NCI-H510A treated with DMSO at 0.1 percent for 48 hours (cell line): ENCODE results near the gene PALM2AKAP2.

ENCODE experiments used
- DNase-seq: peaks from one replicate; lab custom pipeline; 2025; lab: John Stamatoyannopoulos, UW

PALM2AKAP2 gene

GRCh38 chr9:109771796-109772531 is 8.0 kb upstream of the PALM2AKAP2 start:
- no peak for DNase-seq

GRCh38 chr9:109775516-109775915 is 4.5 kb upstream of the PALM2AKAP2 start:
- no peak for DNase-seq

DNA sequence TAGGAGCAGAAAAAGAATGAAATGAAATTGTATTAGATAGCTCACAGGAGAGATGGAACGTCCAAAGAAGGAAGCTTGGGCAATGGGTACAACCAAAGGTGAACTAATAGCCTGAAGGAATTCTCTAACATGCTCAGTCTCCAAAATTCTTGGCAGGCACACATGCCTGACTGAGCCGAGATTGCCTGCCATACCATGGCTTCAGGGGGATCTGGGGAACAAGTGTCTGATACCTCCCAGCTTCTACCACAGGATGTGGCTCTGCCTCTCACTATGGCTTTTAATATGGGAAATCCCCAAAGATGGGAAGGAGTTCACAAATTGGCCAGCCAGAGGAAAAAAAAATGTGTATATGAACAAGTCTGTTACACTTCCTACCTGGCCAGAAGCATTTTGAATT is 3.6 kb upstream of the PALM2AKAP2 start:
- no peak for DNase-seq

DNA sequence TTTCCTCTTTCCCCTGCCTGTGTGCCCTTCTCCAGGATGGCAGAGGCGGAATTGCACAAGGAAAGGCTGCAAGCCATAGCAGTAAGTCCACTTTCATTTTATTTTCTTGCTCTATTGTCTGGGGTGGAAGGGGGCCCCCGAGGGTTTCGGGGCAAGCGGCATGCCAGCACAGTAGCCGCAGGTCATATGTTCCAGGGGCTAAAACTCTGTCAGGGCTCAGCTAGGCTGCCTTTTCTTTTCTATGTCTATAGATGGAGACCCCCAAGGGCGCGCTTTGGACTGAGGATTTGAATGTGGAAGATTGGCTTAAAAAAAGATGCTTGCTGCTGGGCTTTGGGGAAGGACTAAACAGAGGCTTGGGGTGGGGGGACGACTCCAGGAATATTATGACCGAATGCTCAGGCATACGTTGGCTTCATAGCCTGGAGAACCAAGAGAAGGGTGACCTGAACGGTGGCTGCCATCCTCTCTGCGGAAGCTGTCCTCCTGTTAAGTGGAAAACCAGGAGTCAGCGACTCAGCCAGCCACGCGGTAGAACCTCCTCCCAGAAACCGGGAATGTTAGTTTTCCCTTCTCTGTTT is 545 bp downstream of the PALM2AKAP2 start:
- DNase-seq: peak; percentile 51

GRCh38 chr9:109781086-109781485 is 1.1 kb downstream of the PALM2AKAP2 start:
- no peak for DNase-seq

DNA sequence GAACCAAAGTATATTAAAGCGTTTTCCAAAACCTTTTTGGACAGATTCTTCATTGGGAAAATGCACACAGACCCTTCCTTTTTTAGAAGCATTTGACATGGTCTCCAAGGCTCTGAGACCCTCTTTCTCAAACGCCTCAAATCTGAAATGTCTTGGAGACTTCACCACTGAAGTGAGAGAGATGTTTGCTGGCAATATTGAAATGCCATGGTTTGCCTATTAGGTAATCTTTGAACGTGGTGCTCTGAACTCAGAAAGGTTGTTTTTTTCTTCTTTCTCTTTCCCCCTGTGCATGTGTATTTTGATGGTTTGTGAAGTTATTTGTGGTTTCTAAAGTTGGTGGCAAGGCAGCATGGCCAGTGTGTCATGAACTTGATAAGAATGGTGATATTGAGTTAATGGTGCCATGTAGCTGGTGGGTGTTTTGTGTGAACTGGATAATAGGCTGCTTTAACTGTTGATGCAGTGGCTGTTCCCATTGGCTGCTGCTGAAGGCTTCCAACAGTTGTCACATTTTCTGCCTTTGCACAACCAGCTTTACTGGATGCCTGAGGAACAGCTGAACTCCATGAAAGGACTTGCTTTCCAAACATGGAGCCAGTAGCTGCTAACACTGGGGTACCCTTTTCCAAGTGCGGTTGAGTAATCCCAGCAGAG is 1.7 kb downstream of the PALM2AKAP2 start:
- DNase-seq: no peak

GRCh38 chr9:109787735-109788134 is 7.7 kb downstream of the PALM2AKAP2 start:
- DNase-seq: no peak

DNA sequence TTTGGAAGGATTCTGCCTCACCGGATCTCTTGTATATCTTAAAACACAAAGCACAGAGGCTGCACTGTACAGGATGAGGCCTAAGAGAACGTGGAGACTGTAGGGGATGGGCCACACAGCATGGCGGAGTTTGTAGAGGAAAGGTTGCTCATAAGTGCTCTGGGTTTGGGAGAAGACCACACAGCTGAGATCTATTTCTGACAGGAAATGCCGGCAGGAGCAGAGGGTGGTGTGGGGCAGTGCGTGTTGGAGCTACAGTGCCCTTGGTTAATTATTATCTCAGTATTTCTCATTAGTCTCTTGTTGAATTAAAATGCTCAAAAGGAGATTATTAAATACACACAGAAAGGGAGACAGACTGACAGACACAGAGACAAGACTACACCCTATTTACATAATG is 9.6 kb downstream of the PALM2AKAP2 start:
- no peak for DNase-seq

GRCh38 chr9:109789971-109790370 is 10.0 kb downstream of the PALM2AKAP2 start:
- no peak for DNase-seq

DNA sequence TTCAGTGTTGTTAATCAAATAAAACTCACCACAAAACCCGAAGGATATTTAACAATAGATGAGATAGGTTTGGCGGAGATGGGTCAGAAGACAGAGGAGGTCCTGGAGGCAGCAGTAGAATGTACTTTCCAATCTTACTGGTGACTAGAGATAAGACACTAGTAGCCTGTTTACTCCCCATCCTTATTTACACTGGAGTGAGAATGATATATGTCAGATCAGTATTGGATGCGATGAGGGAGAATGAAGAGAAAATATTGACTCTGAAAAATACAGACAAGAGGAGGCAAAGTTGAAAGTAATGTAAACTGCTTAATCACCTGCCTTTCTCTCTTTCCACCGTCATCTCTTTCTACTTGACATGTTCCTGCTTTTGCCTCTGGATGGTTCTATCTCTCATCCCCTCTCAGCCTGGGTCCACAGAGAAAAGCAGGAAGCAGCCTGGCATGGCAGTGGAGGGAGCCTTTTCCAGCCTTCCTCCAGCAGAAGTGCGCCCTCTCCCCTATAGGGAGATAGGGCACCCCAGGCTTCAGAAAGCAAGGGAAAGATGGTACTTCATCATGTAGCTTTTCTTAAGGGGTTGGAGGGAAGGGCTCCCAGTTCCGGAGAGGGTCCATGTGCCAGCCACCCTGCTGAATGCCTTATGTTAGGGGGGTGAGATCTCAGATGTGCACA is 11.1 kb downstream of the PALM2AKAP2 start:
- peak; percentile 12 for DNase-seq

DNA sequence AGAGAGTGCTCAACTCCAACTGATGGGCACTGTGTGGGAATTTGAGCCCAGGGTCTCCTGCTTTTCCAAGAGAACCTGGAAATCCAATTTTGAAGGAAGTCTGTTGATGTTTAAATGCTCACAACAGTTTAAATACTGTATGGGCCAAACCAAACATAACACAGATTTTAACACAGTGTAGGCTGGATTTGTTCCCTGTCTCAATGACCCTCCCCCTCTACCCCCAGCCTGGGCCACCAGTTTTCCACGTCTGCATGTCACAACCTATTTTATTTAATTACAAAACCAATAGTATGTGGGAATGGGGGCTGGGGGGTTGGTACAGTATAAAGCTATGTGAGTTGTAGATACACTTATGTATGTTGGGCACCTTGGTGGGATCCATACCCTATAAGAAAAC is 11.7 kb downstream of the PALM2AKAP2 start:
- DNase-seq: no peak

DNA sequence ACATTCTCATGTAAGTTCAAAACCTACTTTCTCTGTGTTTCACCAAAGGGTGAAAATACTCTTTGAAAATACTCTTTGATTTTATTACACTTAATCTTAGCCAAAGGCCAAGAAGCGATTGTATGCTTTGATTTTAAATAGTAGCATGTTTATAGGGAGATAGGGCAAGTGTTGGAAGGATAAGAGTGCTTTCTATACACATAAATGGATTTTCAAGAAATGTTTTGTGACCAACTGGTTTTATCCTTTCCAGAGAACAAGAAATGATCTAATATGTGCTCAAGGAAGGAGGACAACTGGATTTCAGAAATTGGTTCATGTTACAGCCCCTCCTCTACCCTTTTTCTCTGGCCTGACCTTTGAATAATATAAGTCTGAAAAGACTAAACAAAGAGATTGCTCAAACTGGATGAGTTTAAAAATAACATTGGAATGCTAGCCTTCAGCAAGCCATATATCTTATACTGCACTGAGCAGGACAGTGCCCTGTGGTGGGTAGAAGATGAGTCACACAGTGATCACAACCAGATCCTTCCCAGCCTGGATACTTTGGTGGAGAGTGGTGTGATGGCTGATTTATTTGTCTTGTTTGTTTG is 13.1 kb downstream of the PALM2AKAP2 start:
- DNase-seq: no peak

- DNase-seq: no peak
Measured at GRCh38 chr9:109793921-109794320, 13.9 kb downstream of the PALM2AKAP2 start.

DNA sequence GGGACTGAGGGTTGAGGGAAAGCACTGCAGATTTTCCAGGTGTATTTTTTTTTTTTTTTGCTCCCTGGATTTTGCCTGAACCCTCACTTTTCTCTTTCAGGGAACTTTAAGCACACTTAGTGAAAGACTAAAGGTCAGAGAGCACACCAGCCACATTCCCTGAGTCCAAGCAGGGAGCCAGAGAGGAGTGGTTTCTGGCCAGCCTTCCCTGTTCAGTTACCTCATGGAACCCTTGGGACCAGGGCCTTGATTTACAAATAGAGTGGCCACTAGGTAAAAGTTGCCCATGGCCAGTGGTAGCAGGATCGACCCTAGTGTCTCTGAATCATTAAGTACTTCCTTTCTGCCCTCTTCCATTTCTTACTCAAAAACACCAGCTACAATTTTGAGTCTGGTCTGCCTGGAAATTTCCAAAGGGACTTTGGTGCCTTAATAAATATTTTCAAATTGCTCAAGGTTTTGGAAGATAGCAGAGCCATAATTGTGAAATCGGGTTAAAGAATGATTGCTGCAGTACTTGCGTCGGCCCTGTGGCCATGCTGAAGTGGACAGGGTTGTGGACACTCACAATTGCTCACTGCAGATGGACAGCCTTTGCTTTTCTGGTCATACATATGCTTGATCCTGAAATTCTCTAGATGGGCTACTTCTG is 14.5 kb downstream of the PALM2AKAP2 start:
- DNase-seq: no peak

DNA sequence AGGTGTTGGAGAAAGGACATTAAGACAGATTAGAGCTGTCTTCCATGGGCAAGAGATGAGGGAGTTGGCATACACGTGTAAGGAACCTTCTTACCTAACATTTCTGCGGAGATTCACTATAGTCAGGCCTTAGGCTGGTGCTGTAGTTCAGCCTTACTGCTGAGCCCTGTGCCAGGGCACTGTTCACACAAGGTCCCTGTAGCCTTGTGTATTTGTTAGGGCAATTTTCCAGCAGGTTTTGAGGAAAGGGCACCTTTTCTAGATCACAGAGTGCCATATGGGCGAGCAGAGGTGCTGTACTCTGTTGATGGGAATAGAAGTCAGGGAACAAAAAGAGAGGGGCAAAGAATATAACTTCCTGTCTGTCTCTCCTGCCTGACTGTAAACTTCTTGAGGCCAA is 15.6 kb downstream of the PALM2AKAP2 start:
- DNase-seq: no peak

GRCh38 chr9:109796078-109796477 is 16.1 kb downstream of the PALM2AKAP2 start:
- DNase-seq: no peak

GRCh38 chr9:109797006-109797405 is 17.0 kb downstream of the PALM2AKAP2 start:
- DNase-seq: no peak

GRCh38 chr9:109797509-109797908 is 17.5 kb downstream of the PALM2AKAP2 start:
- no peak for DNase-seq

GRCh38 chr9:109799141-109799540 is 19.1 kb downstream of the PALM2AKAP2 start:
- DNase-seq: no peak

- no peak for DNase-seq
Measured at GRCh38 chr9:109799792-109800191, 19.8 kb downstream of the PALM2AKAP2 start.

DNA sequence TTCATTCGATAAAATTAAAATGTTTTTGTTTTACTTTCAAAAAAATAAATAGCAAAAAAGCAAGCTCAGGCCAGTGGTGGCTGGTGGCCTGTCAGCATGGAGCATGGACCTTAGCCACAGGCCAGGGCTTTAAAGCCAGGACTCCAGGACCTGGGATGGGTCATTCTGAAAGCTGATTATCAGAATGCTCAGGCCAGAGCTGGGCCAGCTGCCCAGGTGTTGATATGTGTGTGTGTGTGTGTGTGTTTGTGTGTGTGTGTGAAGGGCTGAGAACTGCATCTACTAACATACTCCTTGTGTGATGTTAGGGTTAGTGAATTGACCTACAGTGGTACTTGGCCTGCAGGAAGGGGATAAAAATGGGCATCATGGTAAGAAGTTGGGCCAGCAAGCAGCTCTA is 21.5 kb downstream of the PALM2AKAP2 start:
- no peak for DNase-seq

- DNase-seq: no peak
Measured at GRCh38 chr9:109802491-109802890, 22.5 kb downstream of the PALM2AKAP2 start.
